HepG2 (cell line): Measurements from ENCODE around the gene TUBGCP5.
"Not testable (repeated sequence)": the region's sequence is repeated elsewhere in the genome, so short reads cannot be mapped to it uniquely, and the experiment has no call there.

Experiments
- AGO2 ChIP-seq: fragments of 200-400 bp; formaldehyde crosslinking; optimal IDR thresholded peaks from 2 replicates; pipeline ENCODE3; 2017; ENCODE audit warnings: mild to moderate bottlenecking, low read depth, low read length, moderate library complexity
- EP300 ChIP-seq, 3 experiments: sonication (generic) in 1 of 3; formaldehyde crosslinking in 1 of 3; IDR thresholded peaks; 2 replicates each; pipeline versions ENCODE4 v1.5.1 to v1.6.1; 2011 to 2020; ENCODE audit warnings: low read depth in 2 of 3, low read length in 2 of 3, borderline replicate concordance in 1 of 3, improper control_type of control experiment in 1 of 3, mild to moderate bottlenecking in 1 of 3, missing genetic modification reagents in 1 of 3, moderate library complexity in 1 of 3
- EZH2 ChIP-seq: conservative IDR thresholded peaks from 2 replicates; pipeline ENCODE4 v1.6.1; 2012; ENCODE audit warnings: mild to moderate bottlenecking, low read depth, low read length, moderate library complexity
- IKZF1 ChIP-seq: fragments of 450-650 bp; IDR thresholded peaks from 2 replicates; pipeline ENCODE4 v1.7.1; 2016
- SP2 ChIP-seq: sonication (generic); formaldehyde crosslinking; IDR thresholded peaks from 2 replicates; pipeline ENCODE4 v1.5.1; 2020; ENCODE audit warnings: mild to moderate bottlenecking, missing genetic modification reagents
- TF ChIP-seq, protein P1 (sequence below): sonication (generic); formaldehyde crosslinking; IDR thresholded peaks from 2 replicates; pipeline ENCODE4 v1.5.0; 2020; ENCODE audit warnings: mild to moderate bottlenecking, missing genetic modification reagents, moderate library complexity

DNA sequence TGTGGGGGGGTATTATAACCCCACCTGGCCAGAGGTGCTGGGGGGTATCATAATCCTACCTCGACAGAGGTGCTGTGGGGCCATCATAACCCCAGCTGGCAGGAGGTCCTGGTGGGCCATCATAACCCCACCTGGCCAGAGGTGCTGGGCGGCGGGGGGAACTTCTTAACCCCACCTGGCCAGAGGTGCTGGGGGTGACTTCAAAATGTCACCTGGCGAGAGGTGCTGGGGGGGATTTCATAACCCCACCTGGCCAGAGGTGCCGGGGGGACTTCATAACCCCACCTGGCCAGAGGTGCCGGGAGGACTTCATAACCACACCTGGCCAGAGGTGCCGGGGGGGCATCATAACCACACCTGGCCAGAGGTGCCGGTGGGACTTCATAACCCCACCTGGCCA lies 2.4 kb upstream of the TUBGCP5 start:
- TF ChIP-seq AGO2; EZH2; EP300 (IDR thresholded peaks at IDR 0.05; ENCODE audit: low read depth in 2 of 2, low read length in 2 of 2); EP300 (CRISPR knock-in tag; IDR thresholded peaks at IDR 0.05; ENCODE audit: borderline replicate concordance); IKZF1; SP2 (CRISPR knock-in tag): not testable (repeated sequence)
- TF ChIP-seq, protein P1, sequence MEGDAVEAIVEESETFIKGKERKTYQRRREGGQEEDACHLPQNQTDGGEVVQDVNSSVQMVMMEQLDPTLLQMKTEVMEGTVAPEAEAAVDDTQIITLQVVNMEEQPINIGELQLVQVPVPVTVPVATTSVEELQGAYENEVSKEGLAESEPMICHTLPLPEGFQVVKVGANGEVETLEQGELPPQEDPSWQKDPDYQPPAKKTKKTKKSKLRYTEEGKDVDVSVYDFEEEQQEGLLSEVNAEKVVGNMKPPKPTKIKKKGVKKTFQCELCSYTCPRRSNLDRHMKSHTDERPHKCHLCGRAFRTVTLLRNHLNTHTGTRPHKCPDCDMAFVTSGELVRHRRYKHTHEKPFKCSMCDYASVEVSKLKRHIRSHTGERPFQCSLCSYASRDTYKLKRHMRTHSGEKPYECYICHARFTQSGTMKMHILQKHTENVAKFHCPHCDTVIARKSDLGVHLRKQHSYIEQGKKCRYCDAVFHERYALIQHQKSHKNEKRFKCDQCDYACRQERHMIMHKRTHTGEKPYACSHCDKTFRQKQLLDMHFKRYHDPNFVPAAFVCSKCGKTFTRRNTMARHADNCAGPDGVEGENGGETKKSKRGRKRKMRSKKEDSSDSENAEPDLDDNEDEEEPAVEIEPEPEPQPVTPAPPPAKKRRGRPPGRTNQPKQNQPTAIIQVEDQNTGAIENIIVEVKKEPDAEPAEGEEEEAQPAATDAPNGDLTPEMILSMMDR (CRISPR knock-in tag), result not testable (repeated sequence)
